HEK293 (cell line): ENCODE results near the gene LILRA5.
"Not testable (repeated sequence)": the region's sequence is repeated elsewhere in the genome, so short reads cannot be mapped to it uniquely, and the experiment has no call there.

ENCODE experiments used
- CTCF ChIA-PET: fragments of 350-600 bp; formaldehyde crosslinking; extraction: SDS; loops from one replicate; lab custom pipeline; 2021; ENCODE audit warnings: antibody characterized with exemption; lab: Yijun Ruan, JAX
- POLR2A ChIA-PET: fragments of 300-600 bp; formaldehyde crosslinking; extraction: SDS; loops from one replicate; lab custom pipeline; 2020; ENCODE audit warnings: antibody characterized with exemption, inconsistent platforms; lab: Yijun Ruan, JAX
- H3K27ac ChIP-seq: fragments of 200-500 bp; sonication (Bioruptor generic); 2 replicates; pipeline ENCODE4 v1.5.1; 2014; ENCODE audit warnings: low read depth, low read length, control low read depth, inconsistent platforms; ENCODE audit errors: extremely low read depth
- H3K36me3 ChIP-seq, 2 experiments: fragments of 200-500 bp in 1 of 2; sonication (Bioruptor generic) in 1 of 2; 1 replicate in 1 of 2; 2 replicates in 1 of 2; pipeline ENCODE4 v1.5.1; 2014 to 2017; ENCODE audit warnings: inconsistent platforms in 2 of 2, low read length in 2 of 2; ENCODE audit not compliant: control insufficient read depth in 2 of 2, insufficient read depth in 1 of 2
- H3K4me1 ChIP-seq: fragments of 200-500 bp; sonication (Bioruptor generic); 2 replicates; pipeline ENCODE4 v1.5.1; 2014; ENCODE audit warnings: mild to moderate bottlenecking, low read length, inconsistent platforms; ENCODE audit not compliant: control insufficient read depth, insufficient read depth
- H3K4me3 ChIP-seq: 2 replicates; pipeline ENCODE4 v1.5.1; 2011; ENCODE audit warnings: low read depth, mild to moderate bottlenecking, control low read depth, low read length, moderate library complexity
- H3K9me3 ChIP-seq: fragments of 200-500 bp; sonication (Bioruptor generic); 2 replicates; pipeline ENCODE4 v1.5.1; 2014; ENCODE audit warnings: low read depth, low read length, inconsistent platforms; ENCODE audit not compliant: control insufficient read depth, insufficient read depth
- EGR2 ChIP-seq: fragments of 450-650 bp; formaldehyde crosslinking; IDR thresholded peaks from 2 replicates; pipeline ENCODE4 v1.5.1; 2016; ENCODE audit warnings: low read depth, missing biosample characterization, missing genetic modification characterization
- ZEB2 ChIP-seq: fragments of 450-650 bp; formaldehyde crosslinking; IDR thresholded peaks from 2 replicates; pipeline ENCODE4 v1.5.1; 2016; ENCODE audit warnings: missing biosample characterization, missing genetic modification characterization
- ZNF132 ChIP-seq: fragments of 450-650 bp; formaldehyde crosslinking; IDR thresholded peaks from 2 replicates; pipeline ENCODE4 v1.5.1; 2017; ENCODE audit warnings: missing biosample characterization, missing genetic modification characterization, borderline replicate concordance
- ZNF148 ChIP-seq: fragments of 450-650 bp; formaldehyde crosslinking; IDR thresholded peaks from 2 replicates; pipeline ENCODE4 v1.5.0; 2017; ENCODE audit warnings: missing biosample characterization, missing genetic modification characterization, borderline replicate concordance
- ZNF239 ChIP-seq: fragments of 450-650 bp; formaldehyde crosslinking; IDR thresholded peaks from 2 replicates; pipeline ENCODE4 v1.5.1; 2016; ENCODE audit warnings: missing biosample characterization, missing genetic modification characterization
- ZNF280C ChIP-seq: fragments of 450-650 bp; formaldehyde crosslinking; IDR thresholded peaks from 2 replicates; pipeline ENCODE4 v1.5.1; 2016; ENCODE audit warnings: missing biosample characterization, missing genetic modification characterization
- ZNF510 ChIP-seq: fragments of 450-650 bp; formaldehyde crosslinking; IDR thresholded peaks from 2 replicates; pipeline ENCODE4 v1.5.1; 2018; ENCODE audit warnings: mild to moderate bottlenecking, missing genetic modification characterization, missing biosample characterization; ENCODE audit not compliant: insufficient replicate concordance
- ZNF518A ChIP-seq: fragments of 450-650 bp; formaldehyde crosslinking; conservative IDR thresholded peaks from 2 replicates; pipeline ENCODE4 v1.5.1; 2016; ENCODE audit warnings: low read depth, missing biosample characterization, missing genetic modification characterization
- ZNF654 ChIP-seq: fragments of 450-650 bp; formaldehyde crosslinking; IDR thresholded peaks from 2 replicates; pipeline ENCODE4 v1.5.1; 2016; ENCODE audit warnings: low read depth, missing biosample characterization, missing genetic modification characterization

The LILRA5 gene

DNA sequence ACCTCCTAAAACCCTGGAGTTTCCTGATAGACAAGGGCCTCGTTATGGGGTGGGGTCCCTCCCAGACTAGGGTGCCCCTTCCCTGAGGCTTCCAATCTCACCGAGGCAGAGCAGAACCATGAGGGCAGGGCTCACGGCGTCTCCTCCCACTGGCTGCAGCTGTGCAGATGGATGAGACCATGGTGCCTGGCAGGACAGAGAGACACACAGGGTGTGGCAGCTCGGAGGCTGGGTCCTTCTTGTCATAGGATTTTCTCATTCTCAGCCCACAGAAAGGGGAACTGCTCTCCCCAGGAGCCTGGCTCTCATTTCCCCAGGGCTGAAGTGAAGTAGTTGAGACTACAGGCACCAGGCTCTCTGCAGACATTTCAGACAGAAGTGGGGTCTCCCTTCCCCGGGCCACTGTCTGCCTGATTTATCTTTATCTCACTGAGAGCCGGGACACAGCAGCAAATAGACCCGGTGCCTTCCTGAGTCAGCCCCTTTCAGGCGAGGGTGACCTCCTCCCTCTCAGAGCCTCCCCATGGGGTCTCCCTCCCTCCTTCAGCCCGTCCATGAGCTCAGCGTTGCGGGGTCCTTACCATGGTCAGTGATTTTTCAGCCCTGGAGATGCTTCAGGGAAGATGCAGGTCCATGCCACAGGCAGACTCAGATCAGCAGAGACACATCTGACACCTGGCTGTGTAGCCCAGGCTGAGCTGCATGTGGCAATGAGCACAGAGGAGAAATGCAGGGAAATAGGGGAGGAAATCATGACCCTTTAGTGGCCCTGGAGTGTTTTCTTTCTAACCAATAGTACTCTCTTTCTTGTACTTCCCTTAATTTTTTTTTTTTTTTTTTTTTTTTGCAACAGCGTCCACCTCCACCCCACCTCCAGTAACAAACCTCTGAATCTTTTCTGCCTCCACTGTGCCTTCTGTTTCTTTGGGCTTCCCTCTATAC, at the start of gene LILRA5:
Gene LILRA5 (minus strand): TSS at position 731 of the 942 bp plus-strand sequence. CDS start 147 bp downstream, at position 584.
- Histone ChIP-seq H3K4me3 (no peak within 1 kb of the TSS), H3K36me3 (no peaks in the 10 kb centered on the region), H3K9me3 (no peaks in the 10 kb centered on the region), H3K27ac (no peak within 1 kb of the TSS), H3K4me1 (no peaks in the 10 kb centered on the region)
- ChIA-PET CTCF (no interaction called here), POLR2A (no interaction called here)
- no peak for TF ChIP-seq ZNF654 (tag by site-specific recombination)
- TF ChIP-seq ZNF132 (tag by site-specific recombination), result no peak
- TF ChIP-seq ZNF280C, result no peak
- no peak for TF ChIP-seq EGR2 (tag by site-specific recombination)
- no peak for TF ChIP-seq ZNF518A (tag by site-specific recombination)
- no peak for TF ChIP-seq ZEB2 (tag by site-specific recombination)
- TF ChIP-seq ZNF510 (tag by site-specific recombination), result no peak
- TF ChIP-seq ZNF239 (tag by site-specific recombination), result no peak
- TF ChIP-seq ZNF148, result no peak

- ChIA-PET CTCF (interaction anchor here (0.6 kb wide), 1 partner anchor 109 kb away, joined by 3 read pairs; no protein-coding TSS in a partner anchor), POLR2A (interaction anchor here (0.6 kb wide), 1 partner anchor 68 kb away, joined by 5 read pairs; no protein-coding TSS in a partner anchor)
- H3K27ac ChIP-seq, H3K4me1 ChIP-seq, H3K9me3 ChIP-seq, H3K4me3 ChIP-seq, H3K36me3 ChIP-seq: not testable (repeated sequence)
These were observed 48.9 kb upstream of the LILRA5 start for GRCh38 chr19:54361680-54362422.

GRCh38 chr19:54359149-54359820, 46.3 kb upstream of the LILRA5 start:
- POLR2A ChIA-PET, result not testable (repeated sequence)

More at GRCh38 chr19:54359149-54359820, 46.3 kb upstream of the LILRA5 start:
- H3K27ac ChIP-seq, H3K4me3 ChIP-seq, H3K4me1 ChIP-seq, H3K36me3 ChIP-seq, H3K9me3 ChIP-seq: not testable (repeated sequence)
- CTCF ChIA-PET, result interaction anchor here (1.1 kb wide), 1 partner anchor 32 kb away, joined by 4 read pairs; no protein-coding TSS in a partner anchor
